Astrocyte of the spinal cord (primary cell): ENCODE measurements around the gene ZNF598.
"Not testable (repeated sequence)": the region's sequence is repeated elsewhere in the genome, so short reads cannot be mapped to it uniquely, and the experiment has no call there.

Experiments used
- DNase-seq: peaks from one replicate; pipeline ENCODE4 v3.0.0; 2011; ENCODE audit warnings: low read depth, low spot score
- H3K4me3 ChIP-seq: 2 replicates; pipeline ENCODE4 v1.5.1; 2011; ENCODE audit warnings: low read depth, mild to moderate bottlenecking, low read length, moderate library complexity
- in situ Hi-C: cut with HindIII; loops from 2 replicates; pipeline ENCODE4 v1.10.0; 2017; ENCODE audit warnings: low sequenced_read_pairs
- TF ChIP-seq, protein P1 (sequence below): IDR thresholded peaks from 2 replicates; pipeline ENCODE4 v1.5.1; 2012; ENCODE audit warnings: low read depth, mild to moderate bottlenecking, low read length, inconsistent platforms

The ZNF598 gene

DNA sequence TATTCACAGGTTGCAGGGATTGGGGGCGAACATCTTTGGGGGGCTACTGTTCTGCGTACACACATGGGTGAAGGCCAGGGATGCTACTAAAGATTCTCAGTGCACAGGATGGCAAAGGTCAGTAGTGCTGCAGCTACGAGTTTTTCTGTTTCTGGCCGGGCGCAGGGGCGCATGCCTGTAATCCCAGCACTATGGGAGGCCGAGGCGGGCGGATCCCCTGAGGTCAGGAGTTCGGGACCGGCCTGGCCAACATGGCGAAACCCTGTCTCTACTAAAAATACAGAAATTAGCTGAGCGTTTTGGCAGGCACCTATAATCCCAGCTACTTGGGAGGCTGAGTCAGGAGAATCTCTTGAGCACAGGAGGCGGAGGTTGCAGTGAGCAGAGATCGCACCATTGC is 3.9 kb upstream of the ZNF598 start:
- in situ Hi-C loops, result no loop called here
- TF ChIP-seq, protein P1, sequence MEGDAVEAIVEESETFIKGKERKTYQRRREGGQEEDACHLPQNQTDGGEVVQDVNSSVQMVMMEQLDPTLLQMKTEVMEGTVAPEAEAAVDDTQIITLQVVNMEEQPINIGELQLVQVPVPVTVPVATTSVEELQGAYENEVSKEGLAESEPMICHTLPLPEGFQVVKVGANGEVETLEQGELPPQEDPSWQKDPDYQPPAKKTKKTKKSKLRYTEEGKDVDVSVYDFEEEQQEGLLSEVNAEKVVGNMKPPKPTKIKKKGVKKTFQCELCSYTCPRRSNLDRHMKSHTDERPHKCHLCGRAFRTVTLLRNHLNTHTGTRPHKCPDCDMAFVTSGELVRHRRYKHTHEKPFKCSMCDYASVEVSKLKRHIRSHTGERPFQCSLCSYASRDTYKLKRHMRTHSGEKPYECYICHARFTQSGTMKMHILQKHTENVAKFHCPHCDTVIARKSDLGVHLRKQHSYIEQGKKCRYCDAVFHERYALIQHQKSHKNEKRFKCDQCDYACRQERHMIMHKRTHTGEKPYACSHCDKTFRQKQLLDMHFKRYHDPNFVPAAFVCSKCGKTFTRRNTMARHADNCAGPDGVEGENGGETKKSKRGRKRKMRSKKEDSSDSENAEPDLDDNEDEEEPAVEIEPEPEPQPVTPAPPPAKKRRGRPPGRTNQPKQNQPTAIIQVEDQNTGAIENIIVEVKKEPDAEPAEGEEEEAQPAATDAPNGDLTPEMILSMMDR, result no peak
- no peak overlapping the region for H3K4me3 ChIP-seq
- DNase-seq, result no peak

DNA sequence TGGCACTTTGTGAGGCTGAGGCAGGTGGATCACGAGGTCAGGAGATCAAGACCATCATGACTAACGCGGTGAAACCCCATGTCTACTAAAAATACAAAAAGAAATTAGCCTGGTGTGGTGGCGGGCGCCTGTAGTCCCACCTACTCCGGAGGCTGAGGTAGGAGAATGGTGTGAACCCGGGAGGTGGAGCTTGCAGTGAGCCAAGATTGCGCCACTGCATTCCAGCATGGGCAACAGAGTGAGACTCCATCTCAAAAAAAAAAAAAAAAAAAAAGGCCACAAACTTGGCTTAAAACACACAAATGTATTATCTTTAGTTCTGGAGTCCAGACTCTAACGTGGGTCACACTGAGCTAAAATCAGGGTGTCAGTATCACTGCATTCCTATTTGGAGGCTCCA is 2.1 kb upstream of the ZNF598 start:
- DNase-seq, H3K4me3 ChIP-seq, in situ Hi-C loops: not testable (repeated sequence)

DNA sequence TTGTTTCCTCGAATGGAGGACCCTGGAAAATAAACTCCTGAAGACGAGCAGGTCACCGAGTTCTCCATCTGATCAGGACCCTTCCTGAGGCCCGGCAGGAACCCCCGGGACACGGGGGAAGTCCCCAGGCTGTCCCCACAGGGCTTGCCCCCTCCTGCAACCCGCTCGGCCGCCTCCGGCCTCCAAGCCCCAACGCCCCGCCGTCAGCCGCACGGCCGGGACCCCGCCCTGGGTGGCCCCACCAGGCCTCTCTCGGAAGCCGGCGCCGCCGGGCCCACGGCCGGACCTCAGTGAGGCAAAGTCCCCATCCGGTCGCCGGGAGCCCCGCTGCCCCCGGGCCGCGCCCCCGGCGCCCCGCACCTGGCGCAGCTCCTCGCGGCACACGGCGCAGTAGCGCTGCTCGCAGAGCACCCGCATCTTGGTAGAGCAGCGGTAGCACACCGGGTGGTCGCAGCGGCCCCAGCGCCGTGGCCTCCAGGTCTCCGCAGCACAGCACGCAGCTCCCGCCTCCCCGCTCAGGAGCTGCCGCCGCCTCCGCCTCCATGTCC is 383 bp downstream of the ZNF598 start:
- in situ Hi-C loops, result no loop called here
- DNase-seq, result no peak
- peak overlapping the region; percentile 76 for H3K4me3 ChIP-seq
- TF ChIP-seq, protein P1, result no peak

DNA sequence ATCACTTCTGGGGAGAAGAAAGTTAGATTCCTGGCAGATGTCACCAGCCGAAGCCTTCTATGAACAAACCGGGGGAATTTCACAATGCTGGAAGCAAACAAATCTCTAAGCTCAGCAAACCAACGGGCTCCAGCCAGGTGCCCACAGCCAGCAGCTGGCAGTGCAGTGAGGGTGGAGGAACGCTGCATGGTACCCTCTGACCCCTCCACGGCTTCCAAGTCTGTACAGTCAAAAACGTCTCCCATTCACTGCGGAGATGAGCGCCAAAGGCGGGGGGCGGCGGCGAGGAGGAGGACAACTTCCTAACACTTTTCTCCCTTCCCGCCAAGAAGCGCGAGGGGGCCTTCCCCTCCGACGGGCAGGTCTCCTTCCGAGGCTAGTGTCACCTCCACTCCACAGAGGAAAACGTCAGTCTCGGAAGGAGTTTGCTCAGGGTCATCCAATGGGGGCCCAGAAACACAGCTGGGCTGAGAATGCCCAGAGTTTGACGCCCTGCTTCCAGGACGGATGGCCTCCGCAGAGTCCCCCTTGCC is 924 bp downstream of the ZNF598 start:
- DNase-seq, result no peak
- H3K4me3 ChIP-seq, result peak overlapping the region; percentile 76
- TF ChIP-seq, protein P1, result no peak
- in situ Hi-C loops, result no loop called here

DNA sequence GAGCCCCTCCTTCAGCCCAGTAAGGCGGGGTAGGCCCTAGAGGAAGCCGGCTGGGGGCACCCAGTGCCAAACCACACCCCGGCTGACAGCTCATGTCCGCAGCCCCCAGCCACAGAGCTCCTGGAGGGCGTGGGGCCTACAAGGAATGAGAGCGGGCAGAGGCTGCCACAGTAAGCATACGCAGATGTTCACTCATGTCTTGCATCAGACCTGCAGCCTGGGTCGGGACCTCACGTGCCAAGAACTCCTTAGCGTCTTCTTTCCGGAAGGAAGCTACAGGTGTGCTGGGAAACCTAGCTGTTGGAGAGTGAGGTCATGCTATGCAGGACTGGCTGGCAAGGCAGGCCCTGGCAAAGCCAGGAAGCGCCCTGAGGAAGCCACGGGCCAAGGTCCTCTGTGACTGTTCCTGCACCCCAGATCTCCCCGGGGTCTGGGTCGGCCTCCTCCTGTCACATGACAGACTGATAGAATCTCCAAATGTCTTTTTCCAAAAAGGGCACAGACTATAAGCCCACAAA is 1.6 kb downstream of the ZNF598 start:
- TF ChIP-seq, protein P1, result no peak
- H3K4me3 ChIP-seq, result peak overlapping the region; percentile 76
- DNase-seq, result peak; percentile 39
- in situ Hi-C loops, result no loop called here

DNA sequence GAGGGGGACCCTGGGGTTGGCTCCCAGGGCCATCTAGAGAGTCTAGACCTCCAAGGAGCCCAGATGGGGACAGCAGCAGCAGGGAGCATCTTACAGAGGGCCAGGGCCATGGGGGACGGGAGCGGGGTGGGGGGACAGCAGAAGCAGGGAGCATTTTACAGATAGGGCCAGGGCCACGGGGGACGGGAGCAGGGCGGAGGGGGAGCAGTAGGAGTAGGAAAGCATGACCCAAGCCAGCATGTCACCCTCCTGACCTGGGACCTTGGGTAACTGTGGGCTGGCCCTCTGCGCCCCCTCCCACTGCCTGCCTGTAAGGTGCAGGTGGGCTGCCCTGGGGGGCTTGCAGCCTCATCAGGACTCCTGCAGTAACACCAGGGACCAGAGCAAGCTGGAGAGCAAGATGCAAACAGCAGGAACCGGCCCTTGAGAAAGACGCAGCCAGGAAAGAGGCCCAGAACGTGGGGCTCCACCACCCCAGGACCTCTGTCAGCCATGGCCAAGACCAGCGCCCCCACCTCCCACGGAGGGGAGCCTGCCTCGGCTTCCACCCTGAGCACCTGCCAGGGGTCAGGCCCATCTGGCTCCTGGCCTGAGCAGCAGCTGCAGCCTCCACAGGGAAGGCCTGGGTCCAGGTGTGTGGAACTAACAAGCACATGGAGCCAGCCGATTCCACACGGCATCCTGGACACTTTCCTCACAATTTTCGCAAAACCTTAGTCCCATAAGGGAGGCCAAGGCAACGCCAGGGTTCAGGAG is 2.4 kb downstream of the ZNF598 start:
- peak overlapping the region; percentile 10 for H3K4me3 ChIP-seq
- DNase-seq, result no peak
- TF ChIP-seq, protein P1, result no peak
- in situ Hi-C loops, result no loop called here

DNA sequence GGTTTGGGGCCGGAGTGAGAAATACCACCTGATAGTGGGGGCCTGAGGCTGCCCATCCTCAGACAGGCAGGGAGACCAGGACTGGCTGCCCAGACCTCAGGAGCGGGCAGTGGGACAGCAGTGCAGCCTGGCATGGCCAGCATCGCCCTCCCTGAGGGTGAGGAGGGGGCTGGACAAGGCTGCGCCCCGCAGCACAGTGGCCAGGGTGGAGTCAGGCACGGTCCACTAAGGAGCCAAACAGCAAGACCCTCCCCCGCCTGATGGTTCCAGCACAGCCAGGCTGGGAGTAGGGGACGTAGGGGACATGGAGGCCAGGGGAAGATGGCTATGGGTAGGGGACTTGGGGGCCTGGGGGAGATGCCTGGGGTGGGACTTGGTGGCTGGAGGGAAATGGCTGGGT is 3.3 kb downstream of the ZNF598 start:
- DNase-seq, result no peak
- in situ Hi-C loops, result no loop called here
- no peak overlapping the region for H3K4me3 ChIP-seq
- TF ChIP-seq, protein P1, result no peak
